Keratinocyte (primary cell): ENCODE data around the gene TSHZ2. TPM values are rescaled to one million over a fixed set of nuclear protein-coding genes. Genes with fewer than 3 reads are reported as not detected.
"Not testable (repeated sequence)": the region's sequence is repeated elsewhere in the genome, so short reads cannot be mapped to it uniquely, and the experiment has no call there.

Experiments used
- DNase-seq: peaks from one replicate; pipeline ENCODE4 v3.0.0-alpha.2; 2011; ENCODE audit warnings: low read depth, missing footprints, low spot score
- FAIRE-seq: peaks from 2 replicates; lab custom pipeline; 2011; peaks lifted over from hg19 to GRCh38; lab: Jason Lieb, UNC
- H2AFZ ChIP-seq: 2 replicates; pipeline ENCODE4 v1.6.0; 2012; ENCODE audit warnings: low read length, control low read depth, inconsistent platforms; ENCODE audit not compliant: control insufficient read depth
- H3K27ac ChIP-seq: 2 replicates; pipeline ENCODE4 v1.5.1; 2011; ENCODE audit warnings: low read length; ENCODE audit not compliant: control insufficient read depth, insufficient read depth
- H3K27me3 ChIP-seq: 3 replicates; pipeline ENCODE4 v1.6.0; 2011; ENCODE audit warnings: low read length; ENCODE audit not compliant: control insufficient read depth, insufficient read depth; ENCODE audit errors: extremely low read depth
- H3K36me3 ChIP-seq, 2 experiments: 2 replicates in 1 of 2; 3 replicates in 1 of 2; pipeline ENCODE4 v1.5.1; 2011; ENCODE audit warnings: low read length in 2 of 2, mild to moderate bottlenecking in 1 of 2; ENCODE audit not compliant: control insufficient read depth in 2 of 2, insufficient read depth in 2 of 2; ENCODE audit errors: extremely low read depth in 1 of 2
- H3K4me1 ChIP-seq: 3 replicates; pipeline ENCODE4 v1.5.1; 2011; ENCODE audit warnings: low read length; ENCODE audit not compliant: control insufficient read depth, insufficient read depth; ENCODE audit errors: extremely low read depth
- H3K4me2 ChIP-seq: 3 replicates; pipeline ENCODE4 v1.6.0; 2011; ENCODE audit warnings: low read depth, low read length; ENCODE audit not compliant: control insufficient read depth, insufficient read depth; ENCODE audit errors: extremely low read depth
- H3K4me3 ChIP-seq, 3 experiments: fragments of 200-600 bp in 1 of 3; sonication (generic) in 1 of 3; 2 replicates in 2 of 3; 3 replicates in 1 of 3; pipeline ENCODE4 v1.5.1; 2011 to 2016; ENCODE audit warnings: low read length in 3 of 3, mild to moderate bottlenecking in 3 of 3, control low read depth in 2 of 3, inconsistent platforms in 1 of 3, low read depth in 1 of 3, mixed read lengths in 1 of 3, mixed run types in 1 of 3, moderate library complexity in 1 of 3; ENCODE audit not compliant: control insufficient read depth in 2 of 3, insufficient read depth in 2 of 3; ENCODE audit errors: extremely low read depth in 1 of 3
- H3K79me2 ChIP-seq: 2 replicates; pipeline ENCODE4 v1.6.0; 2012; ENCODE audit warnings: low read length; ENCODE audit not compliant: control insufficient read depth, insufficient read depth
- H3K9ac ChIP-seq: 3 replicates; pipeline ENCODE4 v1.6.0; 2011; ENCODE audit warnings: low read length; ENCODE audit not compliant: control insufficient read depth, insufficient read depth; ENCODE audit errors: extremely low read depth
- H3K9me1 ChIP-seq: 3 replicates; pipeline ENCODE4 v1.6.0; 2011; ENCODE audit warnings: low read length; ENCODE audit not compliant: control insufficient read depth, insufficient read depth; ENCODE audit errors: extremely low read depth
- H3K9me3 ChIP-seq: 2 replicates; pipeline ENCODE4 v1.5.1; 2012; ENCODE audit warnings: low read depth, low read length; ENCODE audit not compliant: control insufficient read depth
- H4K20me1 ChIP-seq: 3 replicates; pipeline ENCODE4 v1.6.0; 2011; ENCODE audit warnings: low read length; ENCODE audit not compliant: control insufficient read depth, insufficient read depth; ENCODE audit errors: extremely low read depth
- EZH2 ChIP-seq: IDR thresholded peaks from one replicate; pipeline ENCODE4 v1.6.1; 2012; ENCODE audit warnings: inconsistent platforms, mild to moderate bottlenecking, low read length, moderate library complexity
- dilution Hi-C: fragments of 300-500 bp; cut with MboI; formaldehyde crosslinking; loops from one replicate; pipeline ENCODE4 v1.7.0; 2020; ENCODE audit warnings: low sequenced_read_pairs; ENCODE audit not compliant: extremely low pct_ligation_motif_present
- polyA plus RNA-seq, 5 experiments: library from polyadenylated mRNA; depleted of rRNA in 3 of 5; stranded (reverse) in 3 of 5; stranded (forward) in 1 of 5; unstranded in 1 of 5; fragments of >200 nt; gene quantifications; 1 replicate in 1 of 5; 2 replicates in 3 of 5; 3 replicates in 1 of 5; pipeline versions ENCODE4 v1.2.1 to v1.2.3, GENCODE V29; 2011 to 2012; ENCODE audit warnings: missing spikeins in 2 of 5, low read depth in 1 of 5, low replicate concordance in 1 of 5
- TF ChIP-seq, protein P1 (sequence below), 3 experiments: IDR thresholded peaks in 1 of 3; conservative IDR thresholded peaks in 1 of 3; optimal IDR thresholded peaks in 1 of 3; 2 replicates in 2 of 3; 3 replicates in 1 of 3; pipeline versions ENCODE3 to v1.5.1; 2011; ENCODE audit warnings: low read length in 3 of 3, mild to moderate bottlenecking in 3 of 3, moderate library complexity in 2 of 3, control low read depth in 1 of 3, inconsistent platforms in 1 of 3; ENCODE audit not compliant: insufficient read depth in 2 of 3; ENCODE audit errors: extremely low read depth in 1 of 3

Gene TSHZ2
- polyA plus RNA-seq, 1 donor (not counting 4 experiments of a cell fraction or from before 2014, with no cell fraction given), result 1.1 TPM

DNA sequence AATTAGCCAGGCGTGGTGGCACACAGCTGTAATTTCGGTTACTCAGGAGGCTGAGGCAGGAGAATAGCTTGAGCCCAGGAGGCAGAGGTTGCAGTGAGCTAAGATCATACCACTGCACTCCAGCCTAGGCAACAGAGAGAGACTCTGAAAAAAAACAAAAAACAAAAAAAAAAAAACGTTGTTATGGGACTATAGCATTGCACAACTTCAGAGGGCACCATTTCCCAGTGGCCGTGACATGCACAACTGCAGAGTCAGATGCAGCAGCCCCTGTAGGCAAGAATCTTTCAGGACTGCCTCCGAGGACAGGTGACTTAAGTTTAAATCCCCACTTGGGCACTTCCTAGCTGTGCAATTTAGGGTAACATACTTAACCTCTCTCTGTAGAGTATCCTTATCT, 557.5 kb downstream of the TSHZ2 start:
- no peaks in the 10 kb centered on the region for H3K4me1 ChIP-seq
- H3K9me1 ChIP-seq, result no peaks in the 10 kb centered on the region
- no peaks in the 10 kb centered on the region for H4K20me1 ChIP-seq
- TF ChIP-seq, protein P1, sequence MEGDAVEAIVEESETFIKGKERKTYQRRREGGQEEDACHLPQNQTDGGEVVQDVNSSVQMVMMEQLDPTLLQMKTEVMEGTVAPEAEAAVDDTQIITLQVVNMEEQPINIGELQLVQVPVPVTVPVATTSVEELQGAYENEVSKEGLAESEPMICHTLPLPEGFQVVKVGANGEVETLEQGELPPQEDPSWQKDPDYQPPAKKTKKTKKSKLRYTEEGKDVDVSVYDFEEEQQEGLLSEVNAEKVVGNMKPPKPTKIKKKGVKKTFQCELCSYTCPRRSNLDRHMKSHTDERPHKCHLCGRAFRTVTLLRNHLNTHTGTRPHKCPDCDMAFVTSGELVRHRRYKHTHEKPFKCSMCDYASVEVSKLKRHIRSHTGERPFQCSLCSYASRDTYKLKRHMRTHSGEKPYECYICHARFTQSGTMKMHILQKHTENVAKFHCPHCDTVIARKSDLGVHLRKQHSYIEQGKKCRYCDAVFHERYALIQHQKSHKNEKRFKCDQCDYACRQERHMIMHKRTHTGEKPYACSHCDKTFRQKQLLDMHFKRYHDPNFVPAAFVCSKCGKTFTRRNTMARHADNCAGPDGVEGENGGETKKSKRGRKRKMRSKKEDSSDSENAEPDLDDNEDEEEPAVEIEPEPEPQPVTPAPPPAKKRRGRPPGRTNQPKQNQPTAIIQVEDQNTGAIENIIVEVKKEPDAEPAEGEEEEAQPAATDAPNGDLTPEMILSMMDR (optimal IDR thresholded peaks at IDR 0.05 in 1 of 3, IDR thresholded peaks at IDR 0.05 in 1 of 3, conservative IDR thresholded peaks at IDR 0.05 in 1 of 3; ENCODE audit: extremely low read depth in 1 of 3, insufficient read depth in 2 of 3, low read length in 3 of 3), result no peak
- no peak for TF ChIP-seq EZH2
- FAIRE-seq (no peak), DNase-seq (no peak)
- H3K27me3 ChIP-seq, result no peaks in the 10 kb centered on the region
- dilution Hi-C loops, result no loop called here
- no peak overlapping the region for H3K27ac ChIP-seq
- no peak overlapping the region for H3K9ac ChIP-seq
- H2AFZ ChIP-seq, result no peak overlapping the region
- H3K4me3 ChIP-seq, result no peak overlapping the region
- no peaks in the 10 kb centered on the region for H3K9me3 ChIP-seq
- H3K4me2 ChIP-seq, result no peak overlapping the region
- no peaks in the 10 kb centered on the region for H3K36me3 ChIP-seq
- no peaks in the 10 kb centered on the region for H3K79me2 ChIP-seq

DNA sequence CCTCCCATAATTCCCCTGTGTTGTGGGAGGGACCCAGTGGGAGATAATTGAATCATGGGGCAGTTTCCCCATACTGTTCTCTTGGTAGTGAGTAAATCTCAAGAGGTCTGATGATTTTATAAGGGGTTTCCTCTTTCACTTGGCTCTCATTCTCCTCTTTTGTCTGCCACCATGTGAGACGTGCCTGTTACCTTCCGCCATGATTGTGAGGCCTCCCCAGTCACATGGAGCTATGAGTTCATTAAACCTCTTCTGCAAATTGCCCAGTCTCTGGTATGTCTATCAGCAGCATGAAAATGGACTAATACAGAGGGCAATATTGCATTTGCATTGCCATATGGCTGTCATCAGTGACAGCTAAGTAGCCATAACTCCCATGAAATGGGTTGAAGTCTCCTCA, 558.3 kb downstream of the TSHZ2 start:
- Histone ChIP-seq H2AFZ (no peak overlapping the region), H3K27ac (no peak overlapping the region), H3K27me3 (no peaks in the 10 kb centered on the region), H3K36me3 (no peaks in the 10 kb centered on the region), H3K4me2 (no peak overlapping the region), H3K9me1 (no peaks in the 10 kb centered on the region), H4K20me1 (no peaks in the 10 kb centered on the region), H3K4me1 (no peaks in the 10 kb centered on the region), H3K9ac (no peak overlapping the region), H3K79me2 (no peaks in the 10 kb centered on the region), H3K9me3 (no peaks in the 10 kb centered on the region), H3K4me3 (no peak overlapping the region)
- FAIRE-seq (no peak), DNase-seq (no peak)
- no peak for TF ChIP-seq EZH2
- TF ChIP-seq, protein P1 (optimal IDR thresholded peaks at IDR 0.05 in 1 of 3, IDR thresholded peaks at IDR 0.05 in 1 of 3, conservative IDR thresholded peaks at IDR 0.05 in 1 of 3; ENCODE audit: extremely low read depth in 1 of 3, insufficient read depth in 2 of 3, low read length in 3 of 3), result no peak
- dilution Hi-C loops, result no loop called here

DNA sequence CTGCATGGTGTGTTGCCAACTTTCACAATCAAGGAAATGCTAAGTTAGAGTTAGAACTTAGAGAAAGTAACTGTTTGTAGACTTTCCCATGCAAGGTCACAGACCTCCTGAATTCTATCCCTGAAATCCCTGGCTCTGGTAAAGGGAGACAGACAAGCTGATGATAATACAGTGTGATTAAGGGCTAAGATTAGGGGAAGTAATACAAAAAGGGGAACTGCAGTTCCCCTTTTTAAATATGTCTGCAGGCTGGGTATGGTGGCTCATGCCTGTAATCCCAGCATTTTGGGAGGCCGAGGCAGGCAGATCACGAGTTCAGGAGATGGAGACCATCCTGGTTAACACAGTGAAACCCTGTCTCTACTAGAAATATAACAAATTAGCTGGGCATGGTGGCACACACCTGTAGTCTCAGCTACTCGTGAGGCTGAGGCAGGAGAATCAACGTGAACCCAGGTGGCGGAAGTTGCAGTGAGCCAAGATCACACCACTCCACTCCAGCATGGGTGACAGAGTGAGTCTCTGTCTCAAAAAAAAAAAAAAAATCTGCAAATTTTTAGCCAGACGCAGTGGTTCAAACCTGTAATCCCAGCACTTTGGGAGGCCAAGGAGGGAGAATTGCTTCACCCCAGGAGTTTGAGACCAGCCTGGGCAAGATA, 560.6 kb downstream of the TSHZ2 start:
- H3K79me2 ChIP-seq, H3K27ac ChIP-seq, H2AFZ ChIP-seq, H3K36me3 ChIP-seq, H3K4me2 ChIP-seq, H3K27me3 ChIP-seq, H3K4me1 ChIP-seq, H3K9ac ChIP-seq, DNase-seq, H3K9me1 ChIP-seq, dilution Hi-C loops, H3K9me3 ChIP-seq, H3K4me3 ChIP-seq, FAIRE-seq, H4K20me1 ChIP-seq: not testable (repeated sequence)
